Uterus (tissue), 4 donors: ENCODE data around the gene RPL23. TPM values are rescaled to one million over a fixed set of nuclear protein-coding genes. Genes with fewer than 3 reads are reported as not detected.
A peak's percentile ranks its signal among the peaks of the same experiment; 100 is the strongest.

ENCODE experiments used
- DNase-seq, 2 donors: peaks; one replicate each; pipeline ENCODE4 v3.0.0-alpha.2; 2019 to 2020
- H3K27ac ChIP-seq, 2 donors: fragments of 200-600 bp; sonication (generic); 1 replicate in 1 of 2; 2 replicates in 1 of 2; pipeline ENCODE4 v1.5.1; 2016 to 2018
- H3K27me3 ChIP-seq, 2 donors: fragments of 200-600 bp; sonication (generic); one replicate each; pipeline ENCODE4 v1.5.1; 2018 to 2019; ENCODE audit warnings: control low read depth in 1 of 2
- H3K36me3 ChIP-seq, 2 donors: fragments of 200-600 bp; sonication (generic); one replicate each; pipeline ENCODE4 v1.5.1; 2019; ENCODE audit warnings: control low read depth in 1 of 2
- H3K4me1 ChIP-seq, 2 donors: fragments of 200-600 bp; sonication (generic); one replicate each; pipeline ENCODE4 v1.5.1; 2018 to 2019; ENCODE audit warnings: control low read depth in 1 of 2
- H3K4me3 ChIP-seq, 2 donors: fragments of 200-600 bp; sonication (generic); 1 replicate in 1 of 2; 2 replicates in 1 of 2; pipeline ENCODE4 v1.5.1; 2018 to 2019; ENCODE audit warnings: mild to moderate bottlenecking in 1 of 2
- H3K9me3 ChIP-seq, 2 donors: fragments of 200-600 bp; sonication (generic); one replicate each; pipeline ENCODE4 v1.5.1; 2019; ENCODE audit warnings: control low read depth in 1 of 2
- POLR2A ChIP-seq, 2 donors: fragments of 450-650 bp; IDR thresholded peaks; one replicate each; pipeline ENCODE4 v1.6.1; 2016; ENCODE audit warnings: antibody characterized with exemption in 2 of 2, mild to moderate bottlenecking in 1 of 2, moderate library complexity in 1 of 2
- intact Hi-C: fragments of 100-400 bp; cut with DNase I; formaldehyde crosslinking; loops from one replicate; pipeline ENCODE4 v1.15.1; 2023; ENCODE audit warnings: low total_unique reads
- total RNA-seq, 4 donors: library from RNA; depleted of rRNA in 3 of 4; stranded (reverse); fragments of >200 nt in 3 of 4; gene quantifications; one replicate each; pipeline versions ENCODE4 v1.1.0 to v1.2.4, GENCODE V29; 2014 to 2023
- TF ChIP-seq, protein P1 (sequence below), 4 experiments: fragments of 200-600 bp in 2 of 4; fragments of 450-650 bp in 2 of 4; sonication (generic) in 2 of 4; IDR thresholded peaks; one replicate each; pipeline ENCODE4 v1.5.1; 2016 to 2019; ENCODE audit warnings: antibody characterized with exemption in 4 of 4, mild to moderate bottlenecking in 2 of 4, moderate library complexity in 1 of 4
- donor health status: DM: yes; HTN: yes; CAD: no.

The RPL23 gene
- 1,000 to 10,000 TPM; 1,418 to 5,044 (median 2,630) TPM for total RNA-seq

DNA sequence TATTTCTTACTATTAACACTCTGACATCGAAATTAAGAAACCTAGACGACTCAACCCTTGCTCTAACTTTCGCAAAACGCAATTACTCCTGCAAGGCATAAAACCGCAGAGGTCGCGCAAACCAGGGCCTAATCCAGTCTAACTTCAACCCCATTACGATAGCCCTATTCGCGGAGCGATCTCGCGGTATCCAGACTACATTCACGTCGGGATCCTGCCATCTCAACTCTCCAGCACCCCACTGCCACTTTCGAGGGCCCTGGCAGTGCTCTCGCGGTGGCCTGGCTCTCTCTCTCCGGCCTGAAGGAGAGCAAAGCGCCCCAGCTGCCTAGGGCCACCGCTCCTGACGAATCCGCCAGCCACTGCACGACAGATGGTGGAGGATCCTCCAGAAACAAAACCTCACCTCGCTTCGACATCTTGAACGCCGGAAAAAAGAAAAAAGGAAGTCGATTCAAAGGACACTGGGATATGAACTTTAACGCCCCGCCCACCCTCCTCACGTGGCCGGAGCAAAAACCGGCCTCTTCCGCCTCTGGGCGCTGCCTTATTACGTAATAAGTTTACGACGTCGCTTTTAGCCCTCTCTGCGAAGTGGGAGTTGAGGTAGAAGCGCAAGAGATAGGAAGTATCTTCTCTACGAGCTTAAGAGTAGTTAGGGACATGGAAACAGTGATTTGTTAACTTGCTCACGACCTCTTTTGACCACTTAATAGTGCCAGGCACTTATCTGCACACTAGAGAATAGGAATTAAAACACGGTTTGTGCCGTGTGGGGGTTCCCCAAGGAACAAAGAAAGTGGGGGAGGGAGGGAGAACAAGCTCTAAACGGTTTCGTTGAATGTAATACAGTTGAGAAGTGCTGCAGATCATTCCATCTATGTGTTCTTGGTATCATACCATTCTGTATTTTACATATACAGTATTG, at the start of gene RPL23:
Gene RPL23, minus strand, starts transcription at position 430 of the 928 bp plus-strand sequence. Its CDS starts 11 bp downstream, at position 419.
- Histone ChIP-seq H3K9me3 (no peaks in the 10 kb centered on the region), H3K27ac (peak within 1 kb of the TSS; percentile 95), H3K4me1 (no peaks in the 10 kb centered on the region), H3K4me3 (peak within 1 kb of the TSS; percentile 48 to 50), H3K27me3 (no peaks in the 10 kb centered on the region), H3K36me3 (no peaks in the 10 kb centered on the region)
- TF ChIP-seq POLR2A (IDR thresholded peaks at IDR 0.05): peak; percentile 87 to 90
- TF ChIP-seq, protein P1, sequence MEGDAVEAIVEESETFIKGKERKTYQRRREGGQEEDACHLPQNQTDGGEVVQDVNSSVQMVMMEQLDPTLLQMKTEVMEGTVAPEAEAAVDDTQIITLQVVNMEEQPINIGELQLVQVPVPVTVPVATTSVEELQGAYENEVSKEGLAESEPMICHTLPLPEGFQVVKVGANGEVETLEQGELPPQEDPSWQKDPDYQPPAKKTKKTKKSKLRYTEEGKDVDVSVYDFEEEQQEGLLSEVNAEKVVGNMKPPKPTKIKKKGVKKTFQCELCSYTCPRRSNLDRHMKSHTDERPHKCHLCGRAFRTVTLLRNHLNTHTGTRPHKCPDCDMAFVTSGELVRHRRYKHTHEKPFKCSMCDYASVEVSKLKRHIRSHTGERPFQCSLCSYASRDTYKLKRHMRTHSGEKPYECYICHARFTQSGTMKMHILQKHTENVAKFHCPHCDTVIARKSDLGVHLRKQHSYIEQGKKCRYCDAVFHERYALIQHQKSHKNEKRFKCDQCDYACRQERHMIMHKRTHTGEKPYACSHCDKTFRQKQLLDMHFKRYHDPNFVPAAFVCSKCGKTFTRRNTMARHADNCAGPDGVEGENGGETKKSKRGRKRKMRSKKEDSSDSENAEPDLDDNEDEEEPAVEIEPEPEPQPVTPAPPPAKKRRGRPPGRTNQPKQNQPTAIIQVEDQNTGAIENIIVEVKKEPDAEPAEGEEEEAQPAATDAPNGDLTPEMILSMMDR (IDR thresholded peaks at IDR 0.05): peak in 1 of 4 experiments; percentile 12
- DNase-seq: peak; percentile 93 to 97
- intact Hi-C loops: no loop called here

DNA sequence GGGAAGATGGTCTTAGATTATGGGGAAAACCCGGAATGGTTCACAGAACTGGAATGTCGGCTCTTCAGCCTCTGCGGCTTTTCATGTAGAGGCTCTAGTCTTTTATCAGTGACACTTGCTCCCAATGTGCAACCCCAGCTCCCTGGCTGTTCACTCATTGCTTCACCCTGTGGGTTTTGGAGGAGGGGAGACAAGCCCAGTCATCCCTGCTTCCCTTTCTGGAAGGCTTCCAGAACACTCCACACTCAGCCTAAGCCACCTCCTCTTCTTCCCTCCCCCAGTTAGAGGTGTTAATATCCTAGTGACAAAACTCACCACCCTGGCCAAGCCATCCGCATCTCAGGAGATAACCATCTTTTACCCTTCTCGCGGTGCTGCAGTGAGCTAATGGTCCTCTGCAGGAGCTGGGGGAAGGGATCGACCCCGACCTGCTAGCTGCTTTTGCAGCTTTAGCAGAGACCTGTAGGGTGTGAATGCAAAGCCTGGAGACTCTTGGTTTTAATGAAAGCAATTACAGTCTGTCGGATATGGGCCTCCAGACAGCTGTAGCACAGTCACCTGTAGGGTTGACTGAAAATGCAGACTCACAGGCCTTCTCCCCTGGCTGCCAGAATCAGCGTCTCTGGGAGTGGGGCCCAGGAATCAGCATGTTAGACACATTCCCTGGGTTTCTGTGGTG, 47.6 kb upstream of the RPL23 start:
- Histone ChIP-seq H3K4me3 (no peak overlapping the region), H3K27me3 (no peaks in the 10 kb centered on the region), H3K9me3 (no peaks in the 10 kb centered on the region), H3K27ac (peak overlapping the region; percentile 50 to 69), H3K4me1 (peaks cover 8 to 40% of the 10 kb centered on the region in 2 donors), H3K36me3 (no peaks in the 10 kb centered on the region)
- TF ChIP-seq, protein P1 (IDR thresholded peaks at IDR 0.05): no peak
- TF ChIP-seq POLR2A (IDR thresholded peaks at IDR 0.05): no peak
- intact Hi-C loops: no loop called here
- DNase-seq: peak; percentile 69 to 78

DNA sequence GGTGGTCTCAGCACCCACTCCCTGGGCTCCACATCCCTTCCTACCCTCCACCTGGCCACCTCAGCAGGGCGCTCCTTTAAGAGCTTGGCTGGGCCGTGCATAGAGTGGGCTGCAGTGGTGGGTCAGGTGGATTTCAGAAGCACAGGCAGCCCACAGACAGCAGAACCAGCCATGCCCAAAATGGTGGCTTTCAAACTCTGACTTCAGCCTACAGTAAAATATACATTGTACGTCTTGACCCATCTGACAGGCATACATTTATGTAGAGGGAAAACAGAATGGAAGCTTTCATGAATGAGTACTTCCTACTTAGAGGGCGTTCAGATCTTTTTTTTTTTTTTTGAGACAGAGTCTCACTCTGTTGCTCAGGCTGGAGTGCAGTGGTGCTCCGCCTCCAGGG, 45.9 kb upstream of the RPL23 start:
- no peak for TF ChIP-seq POLR2A (IDR thresholded peaks at IDR 0.05)
- TF ChIP-seq, protein P1 (IDR thresholded peaks at IDR 0.05): no peak
- no peak for DNase-seq
- peak overlapping the region; percentile 56 to 61 for H3K27ac ChIP-seq
- peaks cover 8 to 40% of the 10 kb centered on the region in 2 donors for H3K4me1 ChIP-seq
- H3K9me3 ChIP-seq: no peaks in the 10 kb centered on the region
- no peaks in the 10 kb centered on the region for H3K27me3 ChIP-seq
- H3K36me3 ChIP-seq: no peaks in the 10 kb centered on the region
- no peak overlapping the region for H3K4me3 ChIP-seq
- intact Hi-C loops: no loop called here

DNA sequence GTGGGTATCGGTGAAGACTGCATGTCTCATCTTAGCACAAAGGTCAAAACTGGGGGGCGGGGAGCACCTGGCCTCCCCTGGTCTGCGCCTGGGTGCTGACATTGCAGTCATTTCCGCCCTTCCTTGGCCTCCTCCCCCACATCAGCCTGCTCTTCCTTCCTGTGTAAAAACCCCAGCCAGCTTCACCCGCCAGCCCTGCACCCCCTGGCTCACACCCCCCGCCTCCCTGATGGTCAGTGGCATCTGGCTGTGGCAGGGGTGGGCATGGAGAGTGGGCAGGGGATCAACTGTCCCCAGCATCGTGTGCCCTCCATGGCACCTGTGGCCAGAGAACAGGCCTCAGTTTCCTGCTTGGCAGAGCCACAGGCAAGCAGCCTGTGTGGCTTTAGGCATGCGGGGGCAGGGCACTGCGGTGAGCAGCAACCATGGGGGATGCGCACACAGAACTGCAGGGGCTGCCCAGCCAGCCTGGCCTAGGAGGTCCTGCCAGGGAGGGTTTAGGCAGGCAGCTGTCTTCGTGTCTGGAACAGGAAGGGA, 45.4 kb upstream of the RPL23 start:
- DNase-seq: no peak
- Histone ChIP-seq H3K9me3 (no peaks in the 10 kb centered on the region), H3K36me3 (no peaks in the 10 kb centered on the region), H3K27me3 (no peaks in the 10 kb centered on the region), H3K4me1 (peaks cover 8 to 41% of the 10 kb centered on the region in 2 donors), H3K4me3 (no peak overlapping the region), H3K27ac (peak overlapping the region; percentile 56 to 61)
- TF ChIP-seq POLR2A (IDR thresholded peaks at IDR 0.05): no peak
- TF ChIP-seq, protein P1 (IDR thresholded peaks at IDR 0.05): no peak
- intact Hi-C loops: no loop called here
